ENCODE data around the gene ASB13.
"Not testable (repeated sequence)": the region's sequence is repeated elsewhere in the genome, so short reads cannot be mapped to it uniquely, and the experiment has no call there.

The ASB13 gene

DNA sequence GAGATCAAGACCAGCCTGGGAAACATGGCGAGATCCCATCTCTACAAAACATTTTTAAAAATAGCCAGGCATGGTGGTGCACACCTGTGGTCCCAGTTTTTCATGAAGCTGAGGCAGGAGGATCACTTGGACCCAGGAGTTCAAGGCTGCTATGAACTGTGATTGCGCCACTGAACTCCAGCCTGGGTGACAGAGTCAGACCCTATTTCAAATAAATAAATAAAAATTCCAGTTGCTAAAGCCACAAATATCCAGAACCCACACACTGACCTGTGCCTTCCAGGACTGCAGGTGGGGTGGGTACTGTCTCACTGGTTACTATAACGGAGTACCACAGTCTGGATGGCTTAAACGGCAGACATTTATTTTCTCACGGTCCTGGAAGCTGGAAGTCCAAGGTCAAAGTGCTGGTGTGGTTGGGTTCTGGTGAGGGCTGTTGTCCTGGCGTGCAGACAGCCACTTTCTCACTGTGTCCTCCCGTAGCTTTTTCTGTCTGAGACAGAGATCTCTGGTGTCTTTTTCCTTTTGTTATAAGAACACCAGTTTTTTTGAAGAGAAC lies 38.8 kb downstream of the ASB13 start:
- Histone ChIP-seq H3K27ac (no peak overlapping the region), H3K9ac (ENCODE audit: insufficient read length) (no peak overlapping the region), H3K36me3 (ENCODE audit: insufficient read depth, low read length) (no peaks in the 10 kb centered on the region), H3K9me3 (ENCODE audit: low read depth, low read length) (no peaks in the 10 kb centered on the region), H3K4me3 (no peak overlapping the region)
- TF ChIP-seq POLR2AphosphoS5 (IDR thresholded peaks at IDR 0.05; ENCODE audit: borderline replicate concordance, low read depth, low read length), result no peak
- TF ChIP-seq FOXP2 (optimal IDR thresholded peaks at IDR 0.05; ENCODE audit: control extremely low read depth, extremely low read length, insufficient read depth), result no peak
- no peak for TF ChIP-seq EZH2 (IDR thresholded peaks at IDR 0.05)
- no peak for DNase-seq (ENCODE audit: low read depth, low spot score)

DNA sequence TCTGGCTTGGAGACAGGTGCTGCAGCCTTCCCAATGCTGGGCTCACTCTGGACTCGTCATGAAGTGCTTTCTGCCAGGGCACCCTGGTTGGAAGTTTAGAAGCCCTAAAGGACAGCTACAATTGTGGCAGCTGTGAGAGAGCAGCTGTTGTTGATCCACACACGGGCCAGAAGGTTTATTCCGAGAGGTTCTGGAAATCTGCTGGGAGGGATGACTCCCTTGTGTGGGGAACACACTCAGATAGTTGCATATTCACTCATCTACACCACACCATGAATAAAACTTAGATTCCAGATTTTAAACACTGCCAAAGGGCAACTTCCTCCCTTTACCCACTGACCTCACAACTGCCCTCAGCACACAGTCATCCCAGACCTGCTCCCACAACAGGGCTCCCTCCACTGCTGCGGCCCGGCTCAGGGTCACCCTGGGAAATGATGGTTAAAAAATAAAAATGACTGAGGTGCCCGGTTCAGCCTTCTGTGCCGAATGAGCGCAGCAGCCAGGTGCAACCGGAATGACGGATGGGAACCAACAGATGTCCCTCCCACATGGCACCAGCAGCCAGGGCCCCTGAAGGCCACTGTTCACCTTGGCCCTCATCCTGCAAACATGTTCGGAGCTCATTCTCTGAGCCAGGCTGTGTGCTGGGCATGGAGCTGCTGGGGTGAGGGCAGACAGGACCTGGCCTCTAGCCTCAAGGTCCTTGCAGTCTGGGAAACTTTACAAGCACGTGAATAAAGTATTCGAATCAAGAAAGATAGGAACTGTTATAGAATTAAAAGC lies 40.2 kb downstream of the ASB13 start:
- no peaks in the 10 kb centered on the region for H3K9me3 ChIP-seq (ENCODE audit: low read depth, low read length)
- H3K4me3 ChIP-seq, result no peak overlapping the region
- no peak overlapping the region for H3K9ac ChIP-seq (ENCODE audit: insufficient read length)
- TF ChIP-seq EZH2 (IDR thresholded peaks at IDR 0.05) (no peak), FOXP2 (optimal IDR thresholded peaks at IDR 0.05; ENCODE audit: control extremely low read depth, extremely low read length, insufficient read depth) (no peak), POLR2AphosphoS5 (IDR thresholded peaks at IDR 0.05; ENCODE audit: borderline replicate concordance, low read depth, low read length) (no peak)
- DNase-seq (ENCODE audit: low read depth, low spot score), result no peak
- no peaks in the 10 kb centered on the region for H3K36me3 ChIP-seq (ENCODE audit: insufficient read depth, low read length)
- H3K27ac ChIP-seq, result no peak overlapping the region

DNA sequence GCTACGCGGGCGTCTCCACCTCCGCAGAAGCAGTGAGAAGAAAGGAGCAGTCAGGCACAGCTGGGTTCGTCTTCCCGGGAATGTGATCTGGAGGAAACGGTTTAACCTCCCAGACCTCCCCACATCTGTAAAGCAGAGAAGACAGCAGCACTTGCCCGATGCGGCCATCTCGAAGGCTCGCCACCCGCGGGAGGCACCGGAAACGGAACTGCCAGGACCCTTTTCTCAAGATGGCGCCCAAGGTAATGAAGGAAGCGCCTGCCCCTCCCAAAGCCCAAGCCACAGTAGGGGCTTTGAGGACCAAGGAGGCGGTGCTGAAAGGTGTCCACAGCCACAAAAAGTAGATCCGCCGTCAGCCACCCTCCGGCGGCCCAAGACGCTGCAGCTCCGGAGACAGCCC lies 41.7 kb downstream of the ASB13 start:
- Histone ChIP-seq H3K27ac (no peak overlapping the region), H3K9ac (ENCODE audit: insufficient read length) (no peak overlapping the region), H3K36me3 (ENCODE audit: insufficient read depth, low read length) (no peaks in the 10 kb centered on the region), H3K4me3 (no peak overlapping the region), H3K9me3 (ENCODE audit: low read depth, low read length) (no peaks in the 10 kb centered on the region)
- TF ChIP-seq EZH2 (IDR thresholded peaks at IDR 0.05) (no peak), POLR2AphosphoS5 (IDR thresholded peaks at IDR 0.05; ENCODE audit: borderline replicate concordance, low read depth, low read length) (no peak)
- no peak for DNase-seq (ENCODE audit: low read depth, low spot score)

DNA sequence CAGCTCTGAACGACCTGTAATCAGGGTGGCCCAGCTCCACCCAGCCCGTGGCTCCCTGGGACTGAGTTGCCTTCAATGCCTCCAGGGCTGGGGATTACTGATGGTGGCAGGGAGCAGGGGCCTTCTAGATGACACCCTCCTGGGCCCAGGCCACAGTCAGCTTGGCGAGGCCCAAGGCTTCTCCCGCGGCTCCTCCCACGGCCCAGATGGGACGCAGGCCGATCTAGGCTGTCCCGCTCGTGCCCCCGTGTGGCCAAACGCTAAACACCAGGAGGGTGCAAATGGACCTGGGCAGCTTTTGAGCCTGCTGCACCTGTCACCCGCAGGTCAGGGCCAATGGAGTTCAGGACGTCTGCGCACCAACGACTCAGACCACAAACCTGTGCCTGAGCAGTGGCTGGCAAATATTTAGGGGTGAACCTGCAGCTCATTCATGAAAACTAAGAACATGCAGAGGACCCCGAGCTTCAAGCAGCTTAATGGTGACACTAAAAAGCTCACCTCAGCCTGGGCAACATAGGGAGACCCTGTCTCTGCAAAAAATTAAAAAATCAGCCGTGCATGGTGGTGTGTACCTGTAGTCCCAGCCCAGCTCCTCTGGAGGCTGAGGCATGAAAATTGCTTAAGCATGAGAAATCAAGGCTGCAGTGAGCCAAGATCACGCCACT lies 43.2 kb downstream of the ASB13 start:
- Histone ChIP-seq H3K27ac (no peak overlapping the region), H3K36me3 (ENCODE audit: insufficient read depth, low read length) (no peaks in the 10 kb centered on the region), H3K9me3 (ENCODE audit: low read depth, low read length) (no peaks in the 10 kb centered on the region), H3K9ac (ENCODE audit: insufficient read length) (no peak overlapping the region), H3K4me3 (no peak overlapping the region)
- no peak for DNase-seq (ENCODE audit: low read depth, low spot score)
- TF ChIP-seq FOXP2 (optimal IDR thresholded peaks at IDR 0.05; ENCODE audit: control extremely low read depth, extremely low read length, insufficient read depth) (no peak), POLR2AphosphoS5 (IDR thresholded peaks at IDR 0.05; ENCODE audit: borderline replicate concordance, low read depth, low read length) (no peak), EZH2 (IDR thresholded peaks at IDR 0.05) (no peak)

DNA sequence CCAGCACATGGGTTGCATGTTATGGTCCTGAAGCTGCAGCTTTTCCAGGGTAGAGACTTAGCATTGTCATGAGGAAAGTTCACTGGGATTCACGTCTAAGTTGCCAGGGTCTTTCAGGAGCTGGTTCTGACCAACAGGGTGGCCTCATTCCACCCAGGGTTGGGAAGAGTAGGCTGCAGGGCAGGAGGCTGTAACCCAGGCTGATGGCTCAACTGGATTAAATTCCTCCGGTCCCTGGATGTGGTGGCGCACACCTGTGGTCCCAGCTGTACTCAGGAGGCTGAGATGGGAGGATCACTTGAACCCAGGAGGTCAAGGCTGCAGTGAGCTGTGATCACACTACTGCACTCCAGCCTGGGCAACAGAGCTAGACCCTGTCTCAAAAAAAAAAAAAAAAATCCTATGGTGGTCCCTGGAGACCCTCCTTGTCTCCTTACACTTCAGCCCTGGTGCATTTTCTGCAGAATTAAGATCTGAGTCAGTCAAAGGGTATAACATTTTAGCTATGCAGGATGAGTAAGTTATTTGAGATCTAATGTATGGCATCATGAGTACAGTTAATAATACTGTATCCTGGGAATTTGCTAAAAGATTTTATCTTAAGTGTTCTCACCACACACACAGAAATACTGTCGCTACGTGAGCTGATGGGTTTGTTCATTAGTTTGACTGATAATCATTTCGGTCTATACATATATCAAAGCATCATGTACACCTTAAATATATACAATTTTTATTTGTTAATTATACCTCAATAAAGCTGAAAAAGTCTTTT lies 44.0 kb downstream of the ASB13 start:
- no peak overlapping the region for H3K9ac ChIP-seq (ENCODE audit: insufficient read length)
- no peaks in the 10 kb centered on the region for H3K9me3 ChIP-seq (ENCODE audit: low read depth, low read length)
- no peak overlapping the region for H3K27ac ChIP-seq
- no peak for TF ChIP-seq FOXP2 (optimal IDR thresholded peaks at IDR 0.05; ENCODE audit: control extremely low read depth, extremely low read length, insufficient read depth)
- no peak for TF ChIP-seq EZH2 (IDR thresholded peaks at IDR 0.05)
- TF ChIP-seq POLR2AphosphoS5 (IDR thresholded peaks at IDR 0.05; ENCODE audit: borderline replicate concordance, low read depth, low read length), result no peak
- no peaks in the 10 kb centered on the region for H3K36me3 ChIP-seq (ENCODE audit: insufficient read depth, low read length)
- no peak for DNase-seq (ENCODE audit: low read depth, low spot score)
- no peak overlapping the region for H3K4me3 ChIP-seq

DNA sequence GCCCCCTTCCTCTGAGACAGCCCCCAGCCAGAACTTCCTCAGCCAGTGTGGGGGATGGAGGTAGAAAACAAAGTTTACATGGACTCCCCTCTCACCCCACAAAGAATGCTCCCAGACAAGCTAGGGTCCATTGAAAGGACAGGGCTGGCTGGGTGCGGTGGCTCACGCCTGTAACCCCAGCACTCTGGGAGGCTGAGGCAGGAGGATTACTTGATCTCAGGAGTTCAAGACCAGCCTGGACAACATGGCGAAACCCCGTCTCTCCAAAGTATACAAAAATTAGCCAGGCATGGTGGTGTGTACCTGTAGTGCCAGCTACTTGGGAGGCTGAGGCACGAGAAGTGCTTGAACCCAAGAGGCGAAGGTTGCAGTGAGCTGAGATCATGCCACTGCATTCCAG lies 45.0 kb downstream of the ASB13 start:
- not testable (repeated sequence) for H3K36me3 ChIP-seq (ENCODE audit: insufficient read depth, low read length); H3K9ac ChIP-seq (ENCODE audit: insufficient read length); H3K4me3 ChIP-seq; H3K9me3 ChIP-seq (ENCODE audit: low read depth, low read length); H3K27ac ChIP-seq; DNase-seq (ENCODE audit: low read depth, low spot score)

DNA sequence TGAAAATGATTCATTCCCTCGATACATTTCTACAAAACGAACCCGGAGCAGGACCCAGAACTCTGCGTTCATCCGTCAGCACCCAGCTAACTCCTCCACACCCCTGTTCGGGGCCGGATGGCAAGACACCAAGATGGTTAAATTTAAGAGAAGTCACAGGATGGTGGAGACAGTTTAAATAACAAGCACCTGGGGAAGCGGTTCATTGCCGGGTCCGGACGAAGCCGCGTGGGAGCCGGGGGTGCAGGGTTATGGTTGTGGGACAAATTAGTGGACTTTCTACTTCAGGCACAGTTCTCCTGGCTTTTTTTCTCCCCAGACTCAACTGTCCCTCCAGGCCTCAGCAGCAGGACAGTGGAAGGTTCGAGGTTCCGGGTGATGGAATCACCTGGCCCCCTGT lies 45.4 kb downstream of the ASB13 start:
- no peak for TF ChIP-seq FOXP2 (optimal IDR thresholded peaks at IDR 0.05; ENCODE audit: control extremely low read depth, extremely low read length, insufficient read depth)
- no peak for TF ChIP-seq POLR2AphosphoS5 (IDR thresholded peaks at IDR 0.05; ENCODE audit: borderline replicate concordance, low read depth, low read length)
- no peak for TF ChIP-seq EZH2 (IDR thresholded peaks at IDR 0.05)
- H3K9ac ChIP-seq (ENCODE audit: insufficient read length), result no peak overlapping the region
- no peak for DNase-seq (ENCODE audit: low read depth, low spot score)
- no peaks in the 10 kb centered on the region for H3K9me3 ChIP-seq (ENCODE audit: low read depth, low read length)
- no peaks in the 10 kb centered on the region for H3K36me3 ChIP-seq (ENCODE audit: insufficient read depth, low read length)
- H3K27ac ChIP-seq, result no peak overlapping the region
- H3K4me3 ChIP-seq, result no peak overlapping the region

DNA sequence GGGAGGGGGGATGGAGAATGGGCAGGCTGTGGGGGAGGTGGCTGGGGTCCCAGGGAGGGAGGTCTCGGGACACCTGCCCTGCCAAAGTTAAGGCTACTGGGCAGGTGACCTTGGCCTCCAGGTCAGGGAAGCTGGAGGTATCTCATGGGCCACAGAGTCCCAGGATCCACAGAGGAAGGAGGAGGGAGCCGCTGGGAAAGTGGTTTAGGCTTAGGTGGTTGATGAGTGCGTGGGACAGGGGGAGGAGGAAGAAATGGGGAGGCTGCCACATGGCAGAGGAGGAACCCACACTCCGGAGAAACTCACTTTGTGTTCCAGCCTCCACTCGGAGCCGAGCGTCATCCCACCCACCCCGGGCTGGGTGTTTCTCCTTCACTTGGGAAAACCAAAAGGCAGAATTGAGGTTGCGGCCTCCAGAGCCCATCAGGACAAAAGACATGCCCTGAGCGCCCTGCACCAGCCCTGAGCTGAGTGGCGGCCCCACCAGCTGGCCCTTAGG lies 46.1 kb downstream of the ASB13 start:
- Histone ChIP-seq H3K36me3 (ENCODE audit: insufficient read depth, low read length) (no peaks in the 10 kb centered on the region), H3K9ac (ENCODE audit: insufficient read length) (no peak overlapping the region), H3K4me3 (no peak overlapping the region), H3K9me3 (ENCODE audit: low read depth, low read length) (no peaks in the 10 kb centered on the region), H3K27ac (no peak overlapping the region)
- TF ChIP-seq EZH2 (IDR thresholded peaks at IDR 0.05), result no peak
- TF ChIP-seq FOXP2 (optimal IDR thresholded peaks at IDR 0.05; ENCODE audit: control extremely low read depth, extremely low read length, insufficient read depth), result no peak
- no peak for TF ChIP-seq POLR2AphosphoS5 (IDR thresholded peaks at IDR 0.05; ENCODE audit: borderline replicate concordance, low read depth, low read length)
- no peak for DNase-seq (ENCODE audit: low read depth, low spot score)

All from SK-N-MC (cell line).